ENCODE data around the gene TMEM132E.
"Not testable (repeated sequence)": the region's sequence is repeated elsewhere in the genome, so short reads cannot be mapped to it uniquely, and the experiment has no call there.

TMEM132E gene, protein sequence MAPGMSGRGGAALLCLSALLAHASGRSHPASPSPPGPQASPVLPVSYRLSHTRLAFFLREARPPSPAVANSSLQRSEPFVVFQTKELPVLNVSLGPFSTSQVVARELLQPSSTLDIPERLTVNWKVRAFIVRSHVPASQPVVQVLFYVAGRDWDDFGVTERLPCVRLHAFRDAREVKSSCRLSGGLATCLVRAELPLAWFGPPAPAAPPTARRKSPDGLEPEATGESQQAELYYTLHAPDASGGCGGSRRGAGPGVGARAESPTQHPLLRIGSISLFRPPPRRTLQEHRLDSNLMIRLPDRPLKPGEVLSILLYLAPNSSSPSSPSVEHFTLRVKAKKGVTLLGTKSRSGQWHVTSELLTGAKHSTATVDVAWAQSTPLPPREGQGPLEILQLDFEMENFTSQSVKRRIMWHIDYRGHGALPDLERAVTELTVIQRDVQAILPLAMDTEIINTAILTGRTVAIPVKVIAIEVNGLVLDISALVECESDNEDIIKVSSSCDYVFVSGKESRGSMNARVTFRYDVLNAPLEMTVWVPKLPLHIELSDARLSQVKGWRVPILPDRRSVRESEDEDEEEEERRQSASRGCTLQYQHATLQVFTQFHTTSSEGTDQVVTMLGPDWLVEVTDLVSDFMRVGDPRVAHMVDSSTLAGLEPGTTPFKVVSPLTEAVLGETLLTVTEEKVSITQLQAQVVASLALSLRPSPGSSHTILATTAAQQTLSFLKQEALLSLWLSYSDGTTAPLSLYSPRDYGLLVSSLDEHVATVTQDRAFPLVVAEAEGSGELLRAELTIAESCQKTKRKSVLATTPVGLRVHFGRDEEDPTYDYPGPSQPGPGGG (N-terminal part only)

DNA sequence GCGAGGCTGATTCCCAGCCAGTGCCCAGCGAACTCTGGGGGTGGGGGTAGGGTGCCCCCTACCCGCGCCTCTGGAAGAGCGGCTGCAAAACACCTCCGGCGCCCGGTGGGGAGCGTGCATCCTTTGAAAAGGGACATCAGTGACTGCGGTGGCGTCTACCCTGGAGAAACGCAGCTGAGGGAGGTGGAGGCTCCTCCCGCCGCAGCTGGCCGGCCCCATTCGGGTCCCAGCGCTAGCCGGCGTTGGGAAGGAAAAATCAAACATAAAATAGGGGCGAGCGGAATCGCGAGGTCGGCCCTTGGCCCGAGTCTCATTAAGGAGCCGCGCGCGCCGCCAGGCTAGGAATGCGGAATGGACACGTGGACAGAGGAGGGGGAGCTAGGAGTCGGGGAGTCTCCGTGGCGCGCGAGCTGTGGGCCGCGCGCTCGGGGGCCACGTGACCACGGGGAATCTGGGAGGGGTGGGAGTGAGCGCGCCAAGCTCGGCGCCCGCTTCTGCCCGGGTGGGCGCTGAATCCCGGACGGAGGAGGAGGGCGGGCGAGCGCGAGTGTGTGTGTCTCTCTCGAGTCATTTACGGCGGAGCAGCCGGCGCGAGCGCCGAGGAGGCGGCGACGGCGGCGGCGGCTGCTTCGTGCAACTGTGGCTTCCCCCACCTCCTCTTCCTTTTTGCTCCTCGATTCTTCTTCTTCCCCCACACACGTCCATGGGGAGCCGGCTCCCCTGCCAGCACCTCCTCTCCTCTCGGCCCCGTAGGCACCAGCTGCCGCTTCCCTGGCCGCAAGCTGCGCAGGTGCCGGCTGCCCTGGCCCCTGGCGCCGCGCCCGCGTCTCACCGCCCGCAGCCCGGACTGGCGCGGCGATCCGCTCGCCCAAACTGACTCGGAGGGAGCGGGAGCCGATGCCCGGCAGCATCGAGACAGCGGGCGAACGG lies at the start of gene TMEM132E:
Gene TMEM132E, plus strand, starts transcription at position 566 of the 930 bp plus-strand sequence. CDS start 1,495 bp downstream, outside the sequence.
- DNase-seq (ENCODE audit: low read depth in 2 of 2): peak in 1 of 2 donors; percentile 12

DNA sequence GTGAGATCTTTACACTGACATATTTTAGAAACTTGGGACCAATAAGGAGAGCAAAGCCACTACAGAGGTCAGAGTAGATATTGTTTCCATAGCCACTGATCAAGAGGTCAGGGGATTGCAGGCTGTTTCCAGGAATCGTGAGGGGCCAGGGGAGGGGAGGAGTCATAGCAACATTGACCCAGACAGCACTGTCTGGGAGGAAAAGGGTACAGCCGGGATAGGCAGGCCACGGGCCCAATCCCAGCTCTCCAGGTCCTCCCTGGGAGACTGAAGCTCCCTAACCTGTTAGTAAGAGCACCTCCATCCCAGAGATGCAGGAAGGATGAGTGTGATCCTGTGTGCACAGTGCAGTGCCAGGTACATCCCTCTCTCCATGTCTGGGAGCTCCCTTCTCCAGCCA lies 48.5 kb upstream of the TMEM132E start:
- DNase-seq (ENCODE audit: low read depth in 2 of 2): no peak

- no peak for DNase-seq (ENCODE audit: low read depth in 2 of 2)
Measured at GRCh38 chr17:34532281-34533065, 46.9 kb upstream of the TMEM132E start.

DNA sequence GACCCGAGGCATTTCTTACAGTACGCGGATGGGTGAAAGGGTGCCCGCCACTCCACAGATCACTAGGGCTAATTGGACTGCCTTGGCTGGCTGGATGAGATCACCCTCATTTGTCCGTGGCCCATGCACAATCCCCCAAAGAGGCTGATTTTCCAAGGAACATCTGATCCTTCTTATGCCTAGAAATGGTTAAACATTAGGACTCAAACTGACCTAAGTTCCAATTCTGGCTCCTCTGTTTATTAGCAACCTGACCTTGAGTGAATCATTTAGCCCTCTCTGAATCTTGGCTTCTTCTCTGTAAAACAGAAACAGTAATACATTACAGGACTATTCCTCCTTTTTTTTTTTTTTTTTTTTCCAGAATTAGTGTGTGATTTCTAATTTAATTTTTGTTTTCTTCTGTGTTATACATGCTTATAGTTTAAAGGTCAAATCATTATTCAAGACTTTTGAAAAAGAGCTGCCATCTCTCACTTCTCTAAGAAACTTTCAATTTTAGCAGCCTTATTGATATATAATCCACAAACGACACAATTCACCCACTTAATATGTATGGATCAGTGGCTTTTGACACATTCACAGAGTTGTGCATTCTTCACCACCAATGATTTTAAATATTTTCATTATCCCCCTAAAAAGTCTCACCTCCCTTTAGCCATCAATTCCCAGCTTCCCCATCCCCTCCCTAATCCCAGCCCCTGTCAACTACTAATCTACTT lies 45.4 kb upstream of the TMEM132E start:
- DNase-seq (ENCODE audit: low read depth in 2 of 2): no peak

GRCh38 chr17:34537445-34537844 lies 41.9 kb upstream of the TMEM132E start:
- DNase-seq (ENCODE audit: low read depth in 2 of 2): no peak

DNA sequence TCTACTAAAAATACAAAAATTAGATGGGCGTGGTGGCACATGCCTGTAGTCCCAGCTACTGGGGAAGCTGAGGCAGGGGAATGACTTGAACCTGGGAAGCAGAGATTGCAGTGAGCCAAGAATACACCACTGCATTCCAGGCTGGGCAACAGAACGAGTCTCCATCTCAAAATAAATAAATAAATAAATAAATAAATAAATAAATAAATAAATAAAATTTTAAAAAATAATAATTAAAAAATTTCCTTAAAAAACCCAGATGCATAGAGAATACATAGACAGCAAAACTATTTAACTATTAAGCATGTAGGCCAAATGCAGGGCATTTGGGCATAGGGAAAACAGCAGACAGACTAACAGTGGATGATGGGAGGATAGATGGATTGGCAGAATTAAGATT lies 40.8 kb upstream of the TMEM132E start:
- DNase-seq (ENCODE audit: low read depth in 2 of 2): not testable (repeated sequence)

DNA sequence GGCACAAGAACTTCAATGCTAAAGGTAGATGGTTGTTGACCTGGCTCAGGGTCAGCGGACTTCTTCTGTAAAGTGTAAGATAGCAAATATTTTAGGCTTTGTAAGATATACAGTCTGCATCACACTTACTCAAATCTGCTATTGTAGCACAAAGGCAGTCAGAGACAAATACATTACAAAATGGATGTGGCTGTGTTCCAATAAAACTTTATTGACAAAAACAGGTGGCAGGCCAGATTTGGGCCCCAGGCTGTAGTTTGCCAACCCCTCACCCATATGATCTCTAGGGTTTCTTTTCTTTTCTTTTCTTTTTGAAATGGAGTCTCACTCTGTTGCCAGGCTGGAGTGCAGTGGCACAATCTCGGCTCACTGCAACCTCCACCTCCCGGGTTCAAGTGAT lies 39.5 kb upstream of the TMEM132E start:
- no peak for DNase-seq (ENCODE audit: low read depth in 2 of 2)

DNA sequence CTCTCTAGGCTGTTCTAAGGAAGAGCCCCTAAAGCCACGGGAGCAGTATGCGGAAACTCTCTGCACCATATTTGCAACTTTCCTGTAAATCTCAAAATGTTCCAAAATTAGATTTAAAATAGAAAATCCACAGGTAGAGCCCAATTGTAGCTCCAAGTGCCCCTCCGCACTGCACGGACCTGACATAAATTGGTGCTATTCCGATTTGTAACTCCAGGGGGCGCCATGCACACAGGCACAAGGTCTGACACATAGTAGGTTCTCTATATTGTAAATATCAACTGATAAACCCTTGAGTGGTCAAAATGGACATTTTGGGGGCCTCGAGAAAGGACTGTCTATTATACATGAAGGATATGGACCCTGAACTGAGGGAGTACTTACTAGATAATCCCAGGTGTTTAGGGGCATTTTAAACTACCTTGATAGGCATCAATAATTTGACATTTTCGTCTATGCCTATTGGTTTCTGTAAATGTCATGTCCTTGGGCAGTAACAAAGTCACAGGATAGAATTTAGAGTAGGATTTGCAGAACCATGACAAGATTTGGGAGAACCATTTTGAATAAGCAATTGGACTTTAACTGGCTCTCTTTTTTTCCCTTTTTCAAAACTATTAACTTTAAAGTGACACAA lies 36.6 kb upstream of the TMEM132E start:
- peak; percentile 4 to 5 for DNase-seq (ENCODE audit: low read depth in 2 of 2)

DNA sequence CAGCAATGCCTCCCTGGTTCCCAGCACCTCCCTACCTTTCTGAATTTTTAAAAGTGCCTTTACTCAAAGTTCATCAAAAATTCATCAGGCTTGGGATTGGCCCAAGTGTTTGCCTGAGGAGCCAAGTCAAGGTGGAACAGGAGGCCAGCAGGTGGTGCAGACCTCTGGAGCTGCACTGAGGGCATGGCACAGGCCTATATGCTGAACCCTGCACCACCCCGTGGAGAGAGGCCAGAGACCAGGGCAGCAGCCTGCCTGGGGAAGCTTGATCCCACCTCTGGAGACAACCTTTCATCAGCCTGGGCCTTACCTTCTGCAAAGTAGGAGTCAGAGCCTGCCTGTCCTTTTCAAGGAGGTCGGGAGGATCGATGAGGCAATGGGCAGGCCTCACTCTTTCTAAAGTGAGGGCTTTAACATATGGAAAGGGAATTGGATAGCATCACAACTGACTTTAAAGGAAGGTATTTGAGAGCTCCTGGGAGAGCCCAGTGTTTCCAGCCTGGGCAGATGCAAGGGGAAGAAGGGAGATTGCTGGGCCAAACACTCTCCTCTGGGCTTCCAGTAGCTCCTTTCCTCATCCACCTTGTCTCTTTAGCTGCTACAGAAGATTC lies 31.8 kb upstream of the TMEM132E start:
- DNase-seq (ENCODE audit: low read depth in 2 of 2): no peak

- DNase-seq (ENCODE audit: low read depth in 2 of 2): no peak
Measured at GRCh38 chr17:34549966-34550365, 29.4 kb upstream of the TMEM132E start.

DNA sequence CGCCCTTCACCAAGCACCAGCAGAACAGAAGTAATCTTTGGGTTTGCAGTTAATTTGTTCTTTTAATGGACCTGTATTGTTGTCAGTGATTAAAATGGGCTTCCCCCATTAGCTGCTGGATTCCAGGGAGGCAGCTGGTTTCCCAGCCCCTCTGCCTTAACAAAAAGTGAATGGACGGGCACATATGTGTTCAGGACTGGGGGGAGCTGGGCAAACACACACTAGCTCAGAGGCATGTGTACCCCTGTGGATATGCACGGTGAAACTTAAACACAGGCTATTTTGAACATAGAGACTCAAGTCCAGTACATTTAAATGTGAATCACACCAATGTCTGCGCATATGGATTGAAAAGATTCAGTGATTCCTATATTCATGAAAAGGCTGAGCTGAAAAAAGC lies 25.5 kb upstream of the TMEM132E start:
- no peak for DNase-seq (ENCODE audit: low read depth in 2 of 2)

GRCh38 chr17:34556384-34556783 lies 23.0 kb upstream of the TMEM132E start:
- no peak for DNase-seq (ENCODE audit: low read depth in 2 of 2)

GRCh38 chr17:34556931-34557330 lies 22.5 kb upstream of the TMEM132E start:
- no peak for DNase-seq (ENCODE audit: low read depth in 2 of 2)

GRCh38 chr17:34561328-34561727 lies 18.1 kb upstream of the TMEM132E start:
- no peak for DNase-seq (ENCODE audit: low read depth in 2 of 2)

GRCh38 chr17:34562387-34562786 lies 17.0 kb upstream of the TMEM132E start:
- no peak for DNase-seq (ENCODE audit: low read depth in 2 of 2)

DNA sequence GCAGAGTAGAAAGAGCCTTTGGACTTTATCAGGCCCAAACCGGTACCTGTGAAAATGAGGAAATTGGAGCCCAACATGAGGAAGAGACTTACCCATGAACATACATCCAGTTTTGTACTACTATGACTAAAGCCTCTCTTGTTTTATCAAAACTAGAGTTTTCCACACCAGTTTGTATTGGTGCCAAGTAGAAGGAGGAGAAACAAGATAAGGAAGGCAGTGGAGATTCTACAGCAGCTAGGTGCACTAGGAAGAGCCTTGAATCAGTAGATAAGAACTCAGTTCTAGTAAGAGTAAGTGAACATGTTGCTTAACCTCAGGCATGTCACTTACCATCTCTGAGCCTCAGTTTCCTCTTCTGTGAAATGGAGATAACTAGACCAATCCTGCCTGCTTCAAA lies 13.7 kb upstream of the TMEM132E start:
- no peak for DNase-seq (ENCODE audit: low read depth in 2 of 2)

GRCh38 chr17:34566201-34566600 lies 13.2 kb upstream of the TMEM132E start:
- no peak for DNase-seq (ENCODE audit: low read depth in 2 of 2)

DNA sequence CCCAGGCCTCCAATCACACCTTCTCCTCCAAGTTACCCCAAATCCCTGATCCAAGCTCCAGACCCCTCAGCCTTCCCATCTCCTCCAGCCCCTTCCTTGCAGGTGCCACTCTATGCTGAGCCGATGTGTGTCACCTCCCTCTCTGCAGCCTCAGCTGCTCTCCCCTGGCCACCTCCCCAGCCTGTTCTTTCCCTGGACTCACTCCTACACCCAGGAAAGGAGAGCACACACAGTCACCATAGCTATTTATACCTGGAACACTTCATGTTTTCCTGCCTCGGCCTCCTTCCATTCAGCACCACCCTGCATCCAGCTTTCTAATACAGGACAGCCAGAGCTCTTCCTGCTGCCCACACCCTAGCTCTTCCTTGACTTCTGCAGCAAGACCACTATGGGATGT lies 12.5 kb upstream of the TMEM132E start:
- DNase-seq (ENCODE audit: low read depth in 2 of 2): no peak

- DNase-seq (ENCODE audit: low read depth in 2 of 2): no peak
Measured at GRCh38 chr17:34567691-34568465, 11.5 kb upstream of the TMEM132E start.

Data from stimulated activated CD8-positive, alpha-beta memory T cell treated with anti-CD3 and anti-CD28 coated beads, Interleukin-7, amount 100 ng/mL, for 4 hours (primary cell).